Panc1 (cell line): ENCODE data around the gene PARD6G. TPM values are rescaled to one million over a fixed set of nuclear protein-coding genes. Genes with fewer than 3 reads are reported as not detected.
"Not testable (repeated sequence)": the region's sequence is repeated elsewhere in the genome, so short reads cannot be mapped to it uniquely, and the experiment has no call there.

ENCODE experiments used
- ATAC-seq: fragments of 200-7000 bp; cut with Tn5 transposase; 2 replicates; pipeline ENCODE4 v1.9.1; 2020; ENCODE audit warnings: mild to moderate bottlenecking, moderate library complexity
- BruUV-seq: library from RNA; stranded (reverse); fragments of 400-500 nt; replicated peaks from 2 replicates; lab custom pipeline; 2021; lab: Mats Ljungman, UMichigan
- CTCF ChIA-PET: fragments of 300-600 bp; sonication (Branson Sonifier 250); formaldehyde crosslinking; loops from one replicate; lab custom pipeline; 2022; ENCODE audit warnings: antibody characterized with exemption; lab: Charles Lee
- POLR2A ChIA-PET: fragments of 300-600 bp; sonication (Branson Sonifier 250); formaldehyde crosslinking; loops from one replicate; lab custom pipeline; 2022; ENCODE audit warnings: antibody characterized with exemption; lab: Charles Lee
- DNase-seq: peaks from one replicate; pipeline ENCODE4 v3.0.0-alpha.2; 2010; ENCODE audit warnings: low read depth, low spot score
- H3K27ac ChIP-seq: 2 replicates; pipeline ENCODE4 v1.5.1; 2011; ENCODE audit warnings: mild to moderate bottlenecking, low read length, inconsistent platforms
- H3K27me3 ChIP-seq: fragments of 200-500 bp; sonication (Bioruptor generic); 2 replicates; pipeline ENCODE4 v1.6.0; 2014; ENCODE audit warnings: low read length, inconsistent platforms; ENCODE audit not compliant: control insufficient read depth, insufficient read depth
- H3K36me3 ChIP-seq: fragments of 200-500 bp; sonication (Bioruptor generic); 2 replicates; pipeline ENCODE4 v1.5.1; 2014; ENCODE audit warnings: inconsistent platforms, mild to moderate bottlenecking, low read length, moderate library complexity; ENCODE audit not compliant: control insufficient read depth, insufficient read depth
- H3K4me1 ChIP-seq: 2 replicates; pipeline ENCODE4 v1.5.1; 2011; ENCODE audit warnings: inconsistent platforms, mild to moderate bottlenecking, low read length, moderate library complexity; ENCODE audit not compliant: control insufficient read depth, insufficient read depth
- H3K4me3 ChIP-seq, 2 experiments: 2 replicates each; pipeline ENCODE4 v1.5.1; 2011 to 2012; ENCODE audit warnings: low read depth in 2 of 2, low read length in 2 of 2, mild to moderate bottlenecking in 2 of 2, inconsistent platforms in 1 of 2, moderate library complexity in 1 of 2
- H3K9me3 ChIP-seq: fragments of 200-500 bp; sonication (Bioruptor generic); 2 replicates; pipeline ENCODE4 v1.5.1; 2014; ENCODE audit warnings: low read depth, mild to moderate bottlenecking, inconsistent platforms, low read length, moderate library complexity; ENCODE audit not compliant: control insufficient read depth, insufficient read depth
- CTCF ChIP-seq: fragments of 450-650 bp; IDR thresholded peaks from 2 replicates; pipeline ENCODE4 v1.5.1; 2017; ENCODE audit warnings: mild to moderate bottlenecking
- POLR2AphosphoS5 ChIP-seq: IDR thresholded peaks from 2 replicates; pipeline ENCODE4 v1.6.1; 2012; ENCODE audit warnings: mild to moderate bottlenecking, low read depth, low read length, moderate library complexity
- SIN3A ChIP-seq: IDR thresholded peaks from 2 replicates; pipeline ENCODE4 v1.6.1; 2012; ENCODE audit warnings: low read depth, mild to moderate bottlenecking, low read length, moderate library complexity, borderline replicate concordance; ENCODE audit not compliant: insufficient read depth
- TCF7L2 ChIP-seq: IDR thresholded peaks from 2 replicates; pipeline ENCODE4 v1.6.1; 2011; ENCODE audit warnings: mild to moderate bottlenecking, low read depth, low read length, inconsistent platforms
- in situ Hi-C: cut with HindIII; loops from 2 replicates; pipeline ENCODE4 v1.10.0; 2016; ENCODE audit warnings: low sequenced_read_pairs, low pct_unique_long_range_greater_than_20kb
- intact Hi-C: fragments of 100-400 bp; cut with micrococcal nuclease; formaldehyde crosslinking; loops from one replicate; pipeline ENCODE4 v1.10.0; 2022; ENCODE audit not compliant: unreplicated experiment
- total RNA-seq: library from RNA; stranded (reverse); gene quantifications from one replicate; pipeline ENCODE4 v1.2.1, GENCODE V29; 2021; ENCODE audit not compliant: unreplicated experiment
- TF ChIP-seq, protein P1 (sequence below), 2 experiments: IDR thresholded peaks; 2 replicates each; pipeline ENCODE4 v1.6.1; 2011 to 2012; ENCODE audit warnings: low read depth in 2 of 2, control low read depth in 1 of 2, low read length in 1 of 2, mild to moderate bottlenecking in 1 of 2, moderate library complexity in 1 of 2; ENCODE audit not compliant: insufficient read depth in 1 of 2

PARD6G gene
- total RNA-seq, 1 experiment from 2014 or later: 5.2 TPM

DNA sequence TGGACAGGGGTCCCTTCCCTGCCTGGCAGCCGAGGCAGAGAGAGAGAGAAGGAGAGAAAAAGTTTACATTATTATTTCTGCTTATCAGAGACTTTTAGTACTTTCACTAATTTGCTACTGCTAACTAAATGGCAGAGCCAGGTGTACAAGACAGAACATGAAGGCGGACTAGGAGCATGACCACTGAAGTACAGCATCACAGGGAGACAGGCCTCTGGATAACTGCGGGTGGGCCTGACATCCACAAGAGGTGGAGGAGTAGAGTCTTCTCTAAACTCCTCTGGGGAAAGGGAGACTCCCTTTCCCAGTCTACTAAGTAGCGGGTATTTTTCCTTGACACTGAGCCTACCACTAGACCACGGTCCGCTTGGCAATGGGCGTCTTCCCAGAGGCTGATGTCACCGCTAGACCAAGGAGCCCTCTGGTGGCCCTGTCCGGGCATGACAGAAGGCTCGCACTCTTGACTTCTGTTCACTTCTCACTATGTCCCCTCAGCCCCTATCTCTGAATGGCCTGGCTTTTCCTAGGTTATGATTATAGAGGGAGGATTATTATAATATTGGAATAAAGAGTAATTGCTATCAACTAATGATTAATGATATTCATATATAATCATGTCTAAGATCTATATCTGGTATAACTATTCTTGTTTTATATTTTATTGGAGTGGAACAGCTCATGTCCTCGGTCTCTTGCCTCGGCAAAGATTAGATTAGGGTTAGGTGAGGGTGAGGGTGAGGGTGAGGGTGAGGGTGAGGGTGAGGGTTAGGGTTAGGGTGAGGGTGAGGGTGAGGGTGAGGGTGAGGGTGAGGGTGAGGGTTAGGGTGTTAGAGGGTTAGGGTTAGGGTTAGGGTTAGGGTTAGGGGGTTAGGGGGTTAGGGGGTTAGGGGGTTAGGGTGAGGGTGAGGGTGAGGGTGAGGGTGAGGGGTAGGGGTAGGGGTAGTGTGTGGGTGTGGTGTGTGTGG lies 10.5 kb upstream of the PARD6G start:
- in situ Hi-C loops, POLR2A ChIA-PET, H3K27ac ChIP-seq, H3K4me1 ChIP-seq, H3K27me3 ChIP-seq, H3K4me3 ChIP-seq, BruUV-seq, H3K36me3 ChIP-seq, intact Hi-C loops, H3K9me3 ChIP-seq: not testable (repeated sequence)
- TF ChIP-seq CTCF: peak; percentile 98
- CTCF ChIA-PET: interaction anchor here (1.0 to 1.4 kb wide), 2 partner anchors 58 to 100 kb away, joined by 4 to 7 read pairs; no protein-coding TSS in a partner anchor
- ATAC-seq: peak; percentile 75
- DNase-seq: peak; percentile 73

GRCh38 chr18:80254971-80255500 lies 7.7 kb upstream of the PARD6G start:
- Histone ChIP-seq H3K4me1 (no peaks in the 10 kb centered on the region), H3K9me3 (no peaks in the 10 kb centered on the region), H3K4me3 (no peak overlapping the region), H3K27ac (no peak overlapping the region), H3K27me3 (no peaks in the 10 kb centered on the region), H3K36me3 (no peaks in the 10 kb centered on the region)
- ChIA-PET CTCF (interaction anchor here (1.5 kb wide), 1 partner anchor 55 kb away, joined by 8 read pairs; no protein-coding TSS in a partner anchor), POLR2A (no interaction called here)
- BruUV-seq: no TSS peak
- no peak for TF ChIP-seq TCF7L2
- intact Hi-C loops (no loop called here), in situ Hi-C loops (no loop called here)
- ATAC-seq (no peak), DNase-seq (no peak)

GRCh38 chr18:80253871-80254492 lies 6.7 kb upstream of the PARD6G start:
- H3K9me3 ChIP-seq: no peaks in the 10 kb centered on the region
- peak; percentile 76 for ATAC-seq
- TF ChIP-seq, protein P1, sequence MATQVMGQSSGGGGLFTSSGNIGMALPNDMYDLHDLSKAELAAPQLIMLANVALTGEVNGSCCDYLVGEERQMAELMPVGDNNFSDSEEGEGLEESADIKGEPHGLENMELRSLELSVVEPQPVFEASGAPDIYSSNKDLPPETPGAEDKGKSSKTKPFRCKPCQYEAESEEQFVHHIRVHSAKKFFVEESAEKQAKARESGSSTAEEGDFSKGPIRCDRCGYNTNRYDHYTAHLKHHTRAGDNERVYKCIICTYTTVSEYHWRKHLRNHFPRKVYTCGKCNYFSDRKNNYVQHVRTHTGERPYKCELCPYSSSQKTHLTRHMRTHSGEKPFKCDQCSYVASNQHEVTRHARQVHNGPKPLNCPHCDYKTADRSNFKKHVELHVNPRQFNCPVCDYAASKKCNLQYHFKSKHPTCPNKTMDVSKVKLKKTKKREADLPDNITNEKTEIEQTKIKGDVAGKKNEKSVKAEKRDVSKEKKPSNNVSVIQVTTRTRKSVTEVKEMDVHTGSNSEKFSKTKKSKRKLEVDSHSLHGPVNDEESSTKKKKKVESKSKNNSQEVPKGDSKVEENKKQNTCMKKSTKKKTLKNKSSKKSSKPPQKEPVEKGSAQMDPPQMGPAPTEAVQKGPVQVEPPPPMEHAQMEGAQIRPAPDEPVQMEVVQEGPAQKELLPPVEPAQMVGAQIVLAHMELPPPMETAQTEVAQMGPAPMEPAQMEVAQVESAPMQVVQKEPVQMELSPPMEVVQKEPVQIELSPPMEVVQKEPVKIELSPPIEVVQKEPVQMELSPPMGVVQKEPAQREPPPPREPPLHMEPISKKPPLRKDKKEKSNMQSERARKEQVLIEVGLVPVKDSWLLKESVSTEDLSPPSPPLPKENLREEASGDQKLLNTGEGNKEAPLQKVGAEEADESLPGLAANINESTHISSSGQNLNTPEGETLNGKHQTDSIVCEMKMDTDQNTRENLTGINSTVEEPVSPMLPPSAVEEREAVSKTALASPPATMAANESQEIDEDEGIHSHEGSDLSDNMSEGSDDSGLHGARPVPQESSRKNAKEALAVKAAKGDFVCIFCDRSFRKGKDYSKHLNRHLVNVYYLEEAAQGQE (IDR thresholded peaks at IDR 0.05; ENCODE audit: insufficient read depth in 1 of 2, low read depth in 2 of 2, low read length in 1 of 2): no peak
- TF ChIP-seq POLR2AphosphoS5 (no peak), TCF7L2 (no peak), CTCF (no peak), SIN3A (no peak)
- H3K36me3 ChIP-seq: no peaks in the 10 kb centered on the region
- no peak for DNase-seq
- BruUV-seq: no TSS peak
- no peaks in the 10 kb centered on the region for H3K4me1 ChIP-seq
- in situ Hi-C loops: no loop called here
- no peaks in the 10 kb centered on the region for H3K27me3 ChIP-seq
- intact Hi-C loops: no loop called here
- no peak overlapping the region for H3K27ac ChIP-seq
- ChIA-PET CTCF (interaction anchor here (1.5 kb wide), 1 partner anchor 54 kb away, joined by 8 read pairs; no protein-coding TSS in a partner anchor), POLR2A (no interaction called here)
- H3K4me3 ChIP-seq: no peak overlapping the region
